ENCODE measurements around the gene WDR45. TPM values are rescaled to one million over a fixed set of nuclear protein-coding genes. Genes with fewer than 3 reads are reported as not detected.

Gene WDR45
- total RNA-seq, 6 donors from 2014 or later = 55.9 to 165 (median 74.2) TPM

GRCh38 chrX:49059681-49060085, 20.0 kb downstream of the WDR45 start:
- 50 to 64% methylated on average over 1 to 10 of the region's 10 CpGs for WGBS, 2 donors
- H3K4me3 ChIP-seq = peak overlapping the region in 3 of 4 donors; percentile 37 to 48 (median 47)

GRCh38 chrX:49059201-49059600, 20.5 kb downstream of the WDR45 start:
- no peaks in the 10 kb centered on the region for H3K27me3 ChIP-seq
- DNase-seq (no peak), ATAC-seq (ENCODE audit: low FRiP score in 2 of 2) (no peak)
- 17 to 62% methylated on average over 5 to 6 of the region's 6 CpGs for WGBS, 2 donors
- H3K4me3 ChIP-seq = peak overlapping the region in 3 of 4 donors; percentile 37 to 48 (median 47)
- peaks cover 0 to 6% (median 0%) of the 10 kb centered on the region in 4 donors for H3K4me1 ChIP-seq
- H3K27ac ChIP-seq = peak overlapping the region; percentile 63 to 78 (median 70)
- TF ChIP-seq POLR2AphosphoS5 (IDR thresholded peaks at IDR 0.05) = no peak
- no peak for TF ChIP-seq EP300 (IDR thresholded peaks at IDR 0.05)
- no peak for TF ChIP-seq CTCF (IDR thresholded peaks at IDR 0.05)
- TF ChIP-seq POLR2A (IDR thresholded peaks at IDR 0.05) = no peak
- no peaks in the 10 kb centered on the region for H3K9me3 ChIP-seq
- peaks cover 0 to 13% (median under 1%) of the 10 kb centered on the region in 4 donors for H3K36me3 ChIP-seq

More at GRCh38 chrX:49059681-49060085, 20.0 kb downstream of the WDR45 start:
- Histone ChIP-seq H3K27ac (peak overlapping the region; percentile 63 to 78 (median 70)), H3K4me1 (peaks cover 0 to 6% (median 0%) of the 10 kb centered on the region in 4 donors), H3K36me3 (peaks cover 0 to 18% (median 3%) of the 10 kb centered on the region in 4 donors), H3K9me3 (no peaks in the 10 kb centered on the region), H3K27me3 (no peaks in the 10 kb centered on the region)
- DNase-seq (peak in 1 of 2 donors; percentile 45), ATAC-seq (ENCODE audit: low FRiP score in 2 of 2) (peak in 1 of 2 donors; percentile 38)
- TF ChIP-seq EP300 (IDR thresholded peaks at IDR 0.05) = no peak
- no peak for TF ChIP-seq POLR2A (IDR thresholded peaks at IDR 0.05)
- no peak for TF ChIP-seq CTCF (IDR thresholded peaks at IDR 0.05)
- no peak for TF ChIP-seq POLR2AphosphoS5 (IDR thresholded peaks at IDR 0.05)

- TF ChIP-seq CTCF (IDR thresholded peaks at IDR 0.05) = no peak
- TF ChIP-seq POLR2AphosphoS5 (IDR thresholded peaks at IDR 0.05) = peak in 1 of 2 donors; percentile 38
- peak in 1 of 4 donors; percentile 30 for TF ChIP-seq POLR2A (IDR thresholded peaks at IDR 0.05)
- TF ChIP-seq EP300 (IDR thresholded peaks at IDR 0.05) = no peak
These were observed 20.9 kb downstream of the WDR45 start, which contains the start of gene CCDC120 for GRCh38 chrX:49058794-49059193. Gene CCDC120, plus strand, starts transcription at chrX:49058999. Its CDS starts 3,043 bp downstream, at chrX:49062042.

GRCh38 chrX:49054073-49054762, 25.5 kb downstream of the WDR45 start:
- no peak for ATAC-seq (ENCODE audit: low FRiP score in 2 of 2)
- H3K36me3 ChIP-seq = no peaks in the 10 kb centered on the region
- H3K27ac ChIP-seq = peak overlapping the region; percentile 86 to 90 (median 86)
- peak overlapping the region; percentile 52 to 71 (median 61) for H3K4me3 ChIP-seq
- no peaks in the 10 kb centered on the region for H3K4me1 ChIP-seq
- H3K9me3 ChIP-seq = peaks cover 0 to 3% (median 0%) of the 10 kb centered on the region in 4 donors
- WGBS, 2 donors = 66 to 86% methylated on average over 5 of the region's 5 CpGs
- TF ChIP-seq POLR2AphosphoS5 (IDR thresholded peaks at IDR 0.05) (no peak), EP300 (IDR thresholded peaks at IDR 0.05) (no peak), POLR2A (IDR thresholded peaks at IDR 0.05) (no peak), CTCF (IDR thresholded peaks at IDR 0.05) (no peak)
- no peak for DNase-seq
- no peaks in the 10 kb centered on the region for H3K27me3 ChIP-seq

More at GRCh38 chrX:49058794-49059193, 20.9 kb downstream of the WDR45 start, which contains the start of gene CCDC120:
- peak in 1 of 2 donors; percentile 60 for DNase-seq
- H3K27ac ChIP-seq = peak within 1 kb of the TSS; percentile 63 to 78 (median 70)
- no peaks in the 10 kb centered on the region for H3K27me3 ChIP-seq
- peak in 1 of 2 donors; percentile 60 for ATAC-seq (ENCODE audit: low FRiP score in 2 of 2)
- H3K36me3 ChIP-seq = peaks cover 0 to 9% (median 0%) of the 10 kb centered on the region in 4 donors
- peak within 1 kb of the TSS in 3 of 4 donors; percentile 37 to 48 (median 47) for H3K4me3 ChIP-seq
- H3K4me1 ChIP-seq = peaks cover 0 to 6% (median 0%) of the 10 kb centered on the region in 4 donors
- H3K9me3 ChIP-seq = peaks cover 0 to under 1% (median 0%) of the 10 kb centered on the region in 4 donors
- WGBS, 2 donors = 52% methylated on average over 4 of the region's 5 CpGs; no CpG with 5 or more reads in 1 of the 2 donors
